ENCODE measurements around the gene CDH16.
"Not testable (repeated sequence)": the region's sequence is repeated elsewhere in the genome, so short reads cannot be mapped to it uniquely, and the experiment has no call there.

- not testable (repeated sequence) for TF ChIP-seq POLR2A (IDR thresholded peaks at IDR 0.05; ENCODE audit: low read depth, low read length); TAF1 (IDR thresholded peaks at IDR 0.05; ENCODE audit: low read depth, low read length); POLR2AphosphoS5 (IDR thresholded peaks at IDR 0.05; ENCODE audit: low read depth, low read length); POU2F2 (IDR thresholded peaks at IDR 0.05; ENCODE audit: low read depth, low read length); PAX5 (IDR thresholded peaks at IDR 0.05; ENCODE audit: insufficient read depth, low read length, severe bottlenecking)
These were observed 37.4 kb upstream of the CDH16 start for GRCh38 chr16:66956154-66956457.

All from GM12891 (cell line).